ENCODE measurements around the gene PDE6A. TPM values are rescaled to one million over a fixed set of nuclear protein-coding genes. Genes with fewer than 3 reads are reported as not detected.

The PDE6A gene
- total and polyA plus RNA-seq, 9 of the 15 experiments (the other 6 are each of a cell fraction or from before 2014, with no cell fraction given) = 0.01 to 0.04 (median 0.01) TPM; not detected in 6

GRCh38 chr5:149922950-149923349, 21.6 kb downstream of the PDE6A start:
- Histone ChIP-seq H3K79me2 (ENCODE audit: control insufficient read depth, insufficient read depth, low read length) (no peaks in the 10 kb centered on the region), H3K27ac (ENCODE audit: extremely low read depth, low read depth, low read length) (no peak overlapping the region), H3K36me3 (ENCODE audit: control insufficient read depth, insufficient read depth, low read length) (no peaks in the 10 kb centered on the region), H3K9ac (ENCODE audit: insufficient read depth in 1 of 2, low read depth in 2 of 2, low read length in 2 of 2) (no peak overlapping the region), H2AFZ (ENCODE audit: low read depth, low read length) (no peak overlapping the region), H3K4me2 (ENCODE audit: insufficient read depth, low read length) (no peak overlapping the region), H4K20me1 (replicated peaks; ENCODE audit: control insufficient read depth, insufficient read depth, low read length) (no peaks in the 10 kb centered on the region), H3K9me3 (replicated peaks; ENCODE audit: control insufficient read depth, insufficient read depth, low read depth, low read length) (no peaks in the 10 kb centered on the region), H3K9me1 (ENCODE audit: control insufficient read depth, insufficient read depth, low read length) (no peaks in the 10 kb centered on the region), H3K4me1 (replicated peaks in 1 of 2; ENCODE audit: control insufficient read depth in 2 of 2, insufficient read depth in 2 of 2, low read length in 2 of 2) (peaks cover 0 to 11% of the 10 kb centered on the region in 2 experiments; a peak in 3 of 5 replicates), H3K4me3 (no peak overlapping the region), H3K27me3 (ENCODE audit: control insufficient read depth in 2 of 2, insufficient read depth in 2 of 2, low read length in 2 of 2) (no peaks in the 10 kb centered on the region)
- no peak for ATAC-seq
- no peak for FAIRE-seq
- no peak for DNase-seq (ENCODE audit: extremely low read depth in 1 of 4, low spot score in 3 of 4)
- 68% methylated on average over 6 of the region's 6 CpGs for WGBS (ENCODE audit: insufficient coverage, low coverage, missing lambda C conversion rate)
- intact Hi-C loops (cut with micrococcal nuclease) (no loop called here), in situ Hi-C loops (cut with MboI) (no loop called here)
- ChIA-PET POLR2A (interaction anchor here (0.6 to 2.7 kb wide), 6 partner anchors 10 to 78 kb away, joined by 3 to 7 read pairs (median 3); partner anchors contain the start of genes HMGXB3 and TIGD6), CTCF (ENCODE audit: low intra/inter-chr PET ratio) (no interaction called here)
- no TSS peak for BruUV-seq (replicated peaks)
- TF ChIP-seq ATF2 (CRISPR knock-in tag; IDR thresholded peaks at IDR 0.05) (no peak), SIRT6 (IDR thresholded peaks at IDR 0.05; ENCODE audit: low read depth, low read length) (no peak), FOXA1 (IDR thresholded peaks at IDR 0.05; ENCODE audit: borderline replicate concordance) (no peak), ZNF134 (CRISPR knock-in tag; conservative IDR thresholded peaks at IDR 0.05) (no peak), NFIX (CRISPR knock-in tag; IDR thresholded peaks at IDR 0.05; ENCODE audit: low read depth) (no peak), GTF2F1 (IDR thresholded peaks at IDR 0.05; ENCODE audit: low read depth, low read length) (no peak), HMG20A (CRISPR knock-in tag; conservative IDR thresholded peaks at IDR 0.05) (no peak), ZNF184 (CRISPR knock-in tag; IDR thresholded peaks at IDR 0.05) (no peak), JUN (IDR thresholded peaks at IDR 0.05; ENCODE audit: borderline replicate concordance, low read depth, low read length) (no peak), JUN (CRISPR knock-in tag; IDR thresholded peaks at IDR 0.05; ENCODE audit: borderline replicate concordance) (no peak), ZNF277 (CRISPR knock-in tag; IDR thresholded peaks at IDR 0.05; ENCODE audit: borderline replicate concordance) (no peak), ZBTB49 (CRISPR knock-in tag; IDR thresholded peaks at IDR 0.05; ENCODE audit: borderline replicate concordance) (no peak), WHSC1 (IDR thresholded peaks at IDR 0.05; ENCODE audit: low read length) (no peak), MITF (IDR thresholded peaks at IDR 0.05) (no peak), POLR2B (IDR thresholded peaks at IDR 0.05; ENCODE audit: low read depth, partially characterized antibody) (no peak), E2F5 (CRISPR knock-in tag; IDR thresholded peaks at IDR 0.05) (no peak)
